GM21390 (cell line): ENCODE data around the gene PPP1R3F.

Experiments used
- ATAC-seq: cut with Tn5 transposase; IDR thresholded peaks from one replicate; pipeline ENCODE4 v1.9.1; 2021; ENCODE audit not compliant: unreplicated experiment

The PPP1R3F gene

DNA sequence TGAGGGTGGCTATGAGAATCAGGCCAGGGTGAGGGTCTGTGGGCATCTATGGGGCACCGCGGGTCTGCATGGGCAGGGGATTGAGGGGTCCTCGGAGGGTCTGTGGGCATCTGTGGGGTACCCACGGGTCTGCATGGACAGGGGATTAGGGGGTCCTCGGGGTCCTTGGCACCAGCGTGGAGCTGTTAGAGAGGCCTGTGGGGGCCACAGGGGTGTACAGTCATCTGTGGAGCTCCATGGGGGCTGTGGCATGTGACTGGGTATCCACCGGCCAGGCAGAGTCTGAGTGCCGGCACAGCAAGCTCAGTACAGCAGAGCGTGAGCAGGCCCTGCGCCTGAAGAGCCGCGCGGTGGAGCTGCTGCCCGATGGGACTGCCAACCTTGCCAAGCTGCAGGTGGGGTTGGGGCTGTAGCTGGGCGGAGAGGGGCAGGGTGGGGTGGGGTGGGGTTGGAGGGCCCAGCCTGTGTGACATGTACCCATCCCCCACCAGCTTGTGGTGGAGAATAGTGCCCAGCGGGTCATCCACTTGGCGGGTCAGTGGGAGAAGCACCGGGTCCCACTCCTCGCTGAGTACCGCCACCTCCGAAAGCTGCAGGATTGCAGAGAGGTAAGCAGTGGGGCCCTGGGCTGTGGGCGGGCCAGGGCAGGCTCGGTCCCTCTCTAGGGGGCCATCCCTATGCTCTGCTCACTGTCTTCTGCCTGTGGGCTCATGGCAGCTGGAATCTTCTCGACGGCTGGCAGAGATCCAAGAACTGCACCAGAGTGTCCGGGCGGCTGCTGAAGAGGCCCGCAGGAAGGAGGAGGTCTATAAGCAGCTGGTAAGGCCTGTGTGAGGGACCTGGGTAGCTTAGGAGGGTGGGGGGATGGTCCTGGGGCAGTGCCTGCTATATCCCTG, 21.4 kb upstream of the PPP1R3F start:
- ATAC-seq = no peak

DNA sequence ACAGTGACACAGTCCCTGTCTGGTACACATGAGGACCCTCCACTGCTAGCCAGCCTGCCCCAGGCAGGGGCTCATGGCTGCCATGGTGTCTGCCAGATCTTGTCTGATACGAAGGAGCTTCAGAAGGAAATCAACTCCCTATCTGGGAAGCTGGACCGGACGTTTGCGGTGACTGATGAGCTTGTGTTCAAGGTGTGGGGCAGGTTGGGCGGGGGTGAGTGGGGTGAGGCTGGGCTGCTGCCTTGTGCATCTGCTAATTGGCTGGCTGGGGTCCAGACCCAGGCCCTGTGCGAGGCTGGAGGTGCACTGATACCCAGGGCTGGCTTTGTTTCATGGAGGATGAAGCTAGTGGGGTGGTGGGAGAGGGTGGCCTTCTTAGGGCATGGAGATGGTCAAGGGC, 20.5 kb upstream of the PPP1R3F start:
- ATAC-seq = no peak

DNA sequence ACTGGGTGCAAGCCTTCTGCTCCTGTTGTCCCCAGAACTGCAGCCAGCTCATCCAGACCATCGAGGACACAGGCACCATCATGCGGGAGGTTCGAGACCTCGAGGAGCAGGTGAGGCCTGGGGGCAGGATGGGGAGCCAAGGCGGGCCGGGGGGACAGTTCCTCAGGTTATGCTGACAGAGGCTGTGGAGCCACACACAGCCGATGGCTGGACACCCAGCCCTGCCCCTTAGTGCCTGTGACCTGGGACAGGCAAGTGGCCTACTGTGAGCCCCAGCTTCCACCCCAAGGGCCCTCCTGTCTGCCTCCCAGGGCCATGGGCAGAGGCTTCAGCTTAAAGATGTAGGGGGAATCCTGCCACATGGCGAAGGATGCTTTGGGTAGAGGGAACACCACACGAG, 20.0 kb upstream of the PPP1R3F start:
- no peak for ATAC-seq

DNA sequence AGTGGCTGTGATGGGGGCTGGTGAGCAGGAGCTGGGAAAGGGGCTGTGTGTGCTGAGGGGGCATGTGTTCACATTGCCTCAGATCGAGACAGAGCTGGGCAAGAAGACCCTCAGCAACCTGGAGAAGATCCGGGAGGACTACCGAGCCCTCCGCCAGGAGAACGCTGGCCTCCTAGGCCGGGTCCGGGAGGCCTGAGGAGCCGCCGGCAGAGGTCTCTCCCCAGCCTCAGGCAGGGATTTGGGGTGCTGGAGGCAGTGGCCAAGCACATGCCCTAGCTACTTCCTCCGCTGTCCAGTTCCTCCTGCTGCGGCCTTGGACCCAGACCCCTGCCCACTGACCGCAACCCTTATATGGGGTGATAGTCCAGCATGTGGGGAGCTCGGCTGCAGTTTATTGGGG, 19.5 kb upstream of the PPP1R3F start:
- ATAC-seq = no peak

DNA sequence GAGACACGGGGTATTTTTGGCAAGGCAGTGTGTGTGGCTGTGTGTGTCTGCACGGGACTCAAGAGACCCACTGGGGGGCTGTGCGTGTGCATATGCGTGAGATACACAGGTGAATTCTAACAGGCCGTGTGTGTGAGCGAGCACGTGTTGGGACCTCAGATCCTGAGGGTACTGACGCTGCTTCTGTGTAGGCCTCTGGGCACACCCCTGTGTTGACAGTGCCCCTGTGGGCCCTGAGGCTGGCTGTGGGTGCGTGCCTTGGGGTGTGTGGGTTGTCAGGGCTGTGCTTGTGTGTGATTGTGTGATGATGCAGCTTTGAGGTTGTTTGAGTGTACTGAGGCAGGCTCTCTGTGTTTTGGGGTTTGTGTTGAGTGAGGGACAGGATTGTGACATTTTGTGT, 19.0 kb upstream of the PPP1R3F start:
- ATAC-seq = no peak

DNA sequence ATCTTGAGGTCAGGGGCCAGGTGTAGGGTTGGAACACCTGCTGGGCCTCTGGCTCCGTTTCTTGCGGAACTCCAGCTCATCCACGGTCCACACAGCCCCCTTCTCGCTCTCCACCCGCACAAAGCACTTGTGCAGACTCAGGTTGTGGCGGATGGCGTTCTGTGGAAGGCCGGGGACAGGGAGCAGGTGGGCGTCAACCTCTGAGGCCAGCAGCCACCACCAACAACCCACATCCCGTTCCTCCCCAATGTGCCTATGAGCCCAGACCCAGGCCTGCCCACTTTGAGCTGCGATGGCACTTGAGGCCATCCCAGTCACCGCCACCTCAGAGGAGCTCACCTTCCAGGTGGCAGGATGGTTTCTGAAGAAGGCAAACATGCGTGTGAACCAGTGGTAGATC, 18.3 kb upstream of the PPP1R3F start:
- ATAC-seq = no peak

DNA sequence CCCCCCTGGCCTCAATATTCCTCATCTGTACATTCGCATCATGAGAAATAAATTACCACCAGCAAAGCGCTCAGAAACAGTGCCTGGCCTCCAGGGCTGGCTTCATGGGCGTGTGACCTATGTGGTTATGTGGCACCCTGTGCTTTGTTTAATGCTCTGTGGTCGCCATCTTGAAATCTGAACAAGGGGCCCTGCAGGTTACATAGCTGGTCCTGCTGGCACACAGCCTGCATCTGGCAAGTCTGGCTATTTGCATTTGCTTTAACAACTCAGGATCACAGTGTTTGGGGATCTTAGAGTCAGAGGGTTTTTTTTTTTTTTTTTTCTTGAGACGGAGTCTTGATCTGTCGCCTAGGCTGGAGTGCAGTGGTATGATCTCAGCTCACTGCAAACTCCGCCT, 15.0 kb upstream of the PPP1R3F start:
- no peak for ATAC-seq

DNA sequence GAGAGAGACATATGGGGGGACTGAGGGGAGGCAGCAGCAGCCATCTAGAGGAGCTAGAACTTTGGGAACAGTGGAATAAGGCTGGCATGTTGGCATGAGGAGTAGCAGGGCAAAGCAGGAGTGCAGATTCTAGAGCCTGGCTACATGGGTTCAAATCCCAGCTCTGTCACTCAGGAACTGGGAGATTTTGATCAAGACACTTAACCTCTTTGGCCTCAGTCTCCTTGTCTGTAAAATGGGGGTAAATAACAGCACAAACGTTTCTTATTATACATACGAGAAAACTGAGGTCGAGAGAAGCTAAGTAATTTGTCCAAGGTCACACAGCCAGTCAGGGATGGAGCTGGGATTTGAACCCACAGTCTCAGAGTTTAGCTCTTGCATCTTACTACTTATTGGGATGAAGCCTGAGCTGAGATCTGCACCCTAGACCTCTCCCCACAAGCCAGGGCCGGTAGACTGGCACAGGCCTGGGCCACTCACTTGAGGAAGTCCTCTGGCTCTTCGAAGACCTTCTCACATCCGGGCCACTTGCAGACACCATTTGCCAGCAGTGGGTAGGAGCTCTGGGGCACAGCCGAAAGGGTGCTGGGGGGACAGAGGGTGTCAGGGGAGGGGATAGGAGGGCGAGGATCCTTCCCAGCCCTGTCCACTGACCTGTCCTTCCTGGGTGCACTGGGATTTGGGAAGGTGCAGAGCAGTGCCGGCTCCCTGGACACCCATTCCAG, 13.2 kb upstream of the PPP1R3F start:
- ATAC-seq = no peak

DNA sequence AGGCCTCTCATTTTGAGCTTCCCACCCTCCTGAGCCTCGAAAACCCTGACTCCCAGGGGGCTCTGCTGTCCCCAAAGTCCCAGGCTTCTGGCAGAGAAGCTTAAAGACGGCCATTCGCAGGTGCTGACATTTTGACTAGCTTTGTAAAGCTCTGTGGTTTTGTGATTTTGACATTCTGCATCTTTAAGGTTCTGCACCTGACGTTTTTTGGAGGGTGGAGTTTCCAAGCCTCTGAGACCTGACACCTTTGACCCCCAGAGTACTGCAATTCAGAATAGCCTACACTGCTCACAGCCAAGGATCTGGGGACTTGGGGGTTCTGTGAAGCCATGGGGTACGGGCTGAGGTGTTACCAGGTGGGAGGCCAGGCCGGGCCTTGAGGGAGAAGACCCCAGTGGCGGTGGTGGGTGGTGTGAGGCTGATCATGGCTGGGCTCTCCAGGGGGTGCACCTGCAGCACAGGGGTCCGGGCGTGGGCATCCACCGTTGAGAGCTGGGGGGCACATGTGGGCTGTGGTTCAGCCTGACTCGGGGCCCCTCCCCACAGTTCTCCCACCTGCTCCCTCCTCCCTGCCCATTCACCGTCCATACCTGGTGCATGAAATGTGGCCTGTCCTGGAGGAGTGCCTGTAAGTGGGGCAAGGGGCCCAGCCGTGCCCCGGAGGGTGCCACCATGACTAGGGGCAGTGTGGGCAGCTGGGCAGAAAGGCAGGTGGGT, 12.4 kb upstream of the PPP1R3F start:
- ATAC-seq = no peak

DNA sequence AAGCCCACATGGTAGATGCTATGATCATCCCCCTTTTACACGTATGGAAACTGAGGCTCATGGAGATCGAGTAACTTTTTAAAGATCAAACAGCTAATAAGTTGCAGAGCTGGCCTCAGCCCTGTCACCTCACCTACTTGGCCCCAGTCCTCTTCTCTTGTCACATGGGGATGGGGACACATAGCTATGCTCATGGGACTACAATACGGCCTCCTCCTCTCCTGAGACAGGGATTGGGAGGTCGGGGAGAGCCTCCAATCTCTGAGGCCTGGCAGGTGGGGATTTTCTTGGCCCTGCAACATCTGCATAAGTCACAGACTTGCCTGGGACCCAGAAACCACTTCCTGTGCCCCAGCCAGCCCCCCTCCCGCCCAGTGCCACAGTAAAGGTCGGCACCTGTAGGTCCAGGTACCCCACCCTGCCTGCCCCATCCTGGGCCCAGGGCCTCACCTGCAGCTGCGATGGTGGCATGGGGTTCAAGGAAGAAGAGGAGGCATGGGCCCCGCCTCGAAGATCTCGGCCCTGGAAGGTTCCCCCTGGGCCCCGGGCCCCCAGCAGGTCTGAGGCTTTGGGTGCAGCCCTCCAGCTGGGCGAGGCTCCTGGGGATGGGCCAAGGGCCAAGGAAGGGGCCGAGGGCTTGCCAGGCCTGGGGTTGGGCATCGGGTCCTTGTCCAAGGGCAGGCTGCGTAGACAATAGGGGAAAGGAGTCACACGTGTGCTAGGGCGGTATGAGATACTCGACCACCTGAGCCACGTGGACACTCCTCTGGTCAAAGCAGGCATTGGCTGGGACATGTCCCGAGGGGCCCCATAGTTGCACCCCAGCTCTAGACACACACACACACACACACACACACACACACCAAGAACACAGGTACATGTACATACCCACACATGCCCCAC, 11.5 kb upstream of the PPP1R3F start:
- no peak for ATAC-seq

DNA sequence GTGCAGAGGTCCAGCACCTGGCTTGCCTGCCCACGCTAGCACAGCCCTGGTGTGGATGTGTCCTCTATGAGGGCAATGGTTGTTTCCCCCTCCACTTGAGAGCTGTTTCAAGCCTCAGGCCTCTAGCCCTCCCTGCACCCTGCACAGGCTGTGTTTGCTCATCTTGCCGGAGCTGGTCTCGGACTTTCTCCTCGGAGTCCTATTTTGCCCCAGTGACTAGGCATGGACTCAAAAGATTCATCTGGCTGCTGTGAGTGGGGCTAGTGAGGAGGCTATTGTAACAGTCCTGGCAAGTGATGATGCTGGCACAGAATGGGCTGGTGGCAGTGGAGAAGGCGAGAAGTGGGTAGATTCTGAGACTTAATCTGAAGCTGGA, 10.9 kb upstream of the PPP1R3F start:
- ATAC-seq = no peak

DNA sequence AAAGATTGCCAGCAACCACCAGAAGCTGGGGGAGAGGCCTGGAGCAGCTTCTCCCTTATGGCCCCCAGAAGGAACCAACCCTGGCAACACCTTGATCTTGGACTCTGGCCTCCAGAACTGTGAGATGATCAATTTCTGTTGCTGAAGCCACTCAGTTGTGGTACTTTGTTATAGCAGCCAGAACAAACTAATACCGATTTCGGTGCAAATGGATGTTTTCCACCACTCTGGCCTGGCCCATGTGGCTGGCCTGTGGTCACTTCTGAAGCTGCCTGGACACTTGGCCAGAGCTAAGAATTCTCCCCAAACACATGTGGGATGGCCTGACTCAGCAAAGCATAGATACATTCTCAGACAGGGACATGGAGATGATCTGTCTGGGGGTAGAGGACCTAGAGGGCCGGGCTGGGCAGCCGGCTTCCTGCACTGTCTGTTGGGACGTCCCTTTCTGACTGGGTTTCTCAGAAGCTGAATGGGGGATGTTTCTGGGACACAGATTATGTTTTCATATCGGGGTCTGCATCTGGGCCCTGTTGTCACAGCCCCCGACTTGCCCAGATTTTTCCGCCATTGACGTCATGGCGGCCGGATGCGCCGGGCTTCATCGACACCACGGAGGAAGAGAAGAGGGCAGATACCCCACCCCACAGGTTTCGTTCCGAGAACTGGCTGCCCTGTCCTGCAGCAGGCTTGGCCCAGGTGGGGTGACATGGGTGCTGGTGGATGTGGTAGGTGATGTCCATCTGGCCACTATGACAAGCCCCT, 9.2 kb upstream of the PPP1R3F start:
- ATAC-seq = no peak

DNA sequence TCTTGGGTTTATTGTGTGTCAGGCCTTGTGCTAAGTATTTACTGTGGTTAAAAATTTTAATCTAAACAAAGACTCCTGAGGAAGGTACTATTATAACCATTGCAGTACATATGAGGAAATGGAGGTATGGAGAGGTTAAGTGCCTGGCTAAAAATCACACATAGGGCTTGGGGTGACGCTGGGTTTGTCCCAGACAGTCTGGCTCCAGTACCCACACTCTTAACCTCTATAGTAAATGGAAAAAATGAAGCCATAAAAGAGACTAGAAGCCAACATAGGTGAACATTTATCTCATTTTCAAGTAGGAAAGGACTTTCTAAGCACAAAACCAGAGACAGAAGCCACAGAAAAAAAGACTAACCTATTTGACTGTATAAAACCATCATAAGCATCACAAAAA, 7.0 kb upstream of the PPP1R3F start:
- no peak for ATAC-seq

DNA sequence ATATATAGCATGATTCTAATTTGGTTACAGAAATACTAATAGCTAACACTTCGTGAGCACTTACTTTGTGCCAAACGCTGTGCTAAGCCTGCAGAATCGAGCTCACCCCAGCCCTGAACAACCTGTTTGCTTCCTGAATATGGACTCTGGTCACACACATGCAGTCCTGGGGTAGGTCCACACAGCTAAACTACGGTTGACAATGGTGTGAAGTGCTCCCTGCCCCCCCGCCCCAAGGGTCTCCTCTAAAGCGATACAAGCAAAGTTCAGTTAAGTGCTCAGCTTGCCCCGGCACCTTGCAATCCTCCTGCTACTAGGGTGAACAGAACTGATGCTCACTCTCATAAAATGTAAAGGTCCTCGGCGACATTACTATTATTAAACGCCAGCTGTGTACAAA, 6.0 kb upstream of the PPP1R3F start:
- ATAC-seq = no peak

DNA sequence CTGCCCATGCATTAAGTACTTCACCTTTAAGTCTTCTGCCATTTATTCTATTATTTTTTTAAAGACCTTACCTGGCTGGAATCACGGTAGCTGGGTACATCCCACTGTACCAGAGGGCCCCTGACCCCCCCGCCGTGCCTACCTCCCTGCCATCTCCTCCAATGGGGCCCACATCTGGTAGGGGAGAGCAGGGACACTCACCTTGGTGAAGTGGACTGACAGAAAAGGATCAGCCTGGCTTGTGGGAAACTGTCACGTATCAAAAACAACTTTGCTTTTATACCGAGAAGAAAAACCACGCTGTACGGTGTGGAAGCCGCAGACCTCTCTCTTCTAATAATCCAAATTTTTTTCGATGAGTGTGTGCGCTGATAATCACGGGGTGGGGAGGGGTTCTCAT, 5.1 kb upstream of the PPP1R3F start, which contains the start of gene FOXP3:
TSS of gene FOXP3 (minus strand) at position 251 of the 400 bp plus-strand sequence. CDS start 6,205 bp downstream, outside the sequence.
- no peak for ATAC-seq

DNA sequence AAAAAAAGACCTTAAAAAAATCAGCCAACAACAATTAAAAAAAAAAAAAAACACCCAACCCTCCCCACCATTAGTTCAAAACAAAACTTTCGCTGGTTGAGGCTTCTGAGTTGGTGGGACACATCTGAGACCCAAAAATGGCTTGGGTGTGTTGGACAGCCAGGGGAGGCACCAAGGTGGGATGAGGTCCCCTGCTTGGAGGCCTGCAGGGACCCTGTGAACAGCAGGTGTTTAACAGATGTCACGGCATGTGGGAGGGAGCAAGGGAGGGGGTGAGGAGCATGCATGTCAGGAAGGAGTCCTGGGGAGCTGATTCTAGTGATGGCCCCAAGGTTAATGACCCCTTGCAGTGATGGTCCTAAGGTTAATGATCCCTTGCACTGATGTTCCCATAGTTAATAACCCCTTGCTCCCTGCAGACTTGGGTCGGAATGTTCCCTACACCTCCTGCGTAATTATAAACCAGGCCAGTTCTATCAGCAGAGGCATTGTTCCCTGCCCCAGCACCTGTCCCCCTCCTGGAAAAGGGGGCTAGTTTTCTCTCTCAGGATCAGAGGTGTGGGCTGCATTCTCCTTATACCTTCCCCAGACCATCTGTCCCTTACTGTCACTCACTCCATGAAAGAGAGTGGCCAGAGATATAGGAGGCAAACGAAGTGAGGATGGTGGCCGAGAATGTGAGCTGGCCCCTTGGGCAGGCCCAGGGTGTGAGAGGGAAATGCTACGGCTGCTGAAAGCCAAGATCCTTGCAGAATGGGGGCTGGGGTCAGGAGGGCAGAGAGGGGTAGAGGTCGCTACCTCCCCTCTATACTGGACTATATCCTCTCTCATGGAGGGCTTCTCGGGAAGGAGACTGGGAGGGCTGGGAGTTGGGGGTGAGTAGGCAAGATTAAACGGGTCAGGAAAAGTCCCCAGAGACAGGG, 2.8 kb upstream of the PPP1R3F start:
- ATAC-seq = no peak

DNA sequence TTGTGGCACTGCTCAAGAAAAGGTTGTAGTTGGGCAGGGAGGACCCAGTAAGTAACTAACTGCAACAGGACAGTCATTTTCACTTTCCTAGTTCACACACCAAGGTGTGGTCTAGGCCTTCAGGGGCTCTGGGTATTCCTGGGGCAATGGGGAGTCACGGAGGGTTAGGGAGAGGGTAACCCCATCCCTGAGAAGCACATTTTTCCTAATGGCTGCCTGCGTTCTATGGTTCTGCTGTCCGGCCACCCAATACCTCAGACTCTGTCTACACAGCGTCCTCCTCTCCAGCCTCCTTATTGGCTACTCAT, 937 bp upstream of the PPP1R3F start:
- no peak for ATAC-seq

DNA sequence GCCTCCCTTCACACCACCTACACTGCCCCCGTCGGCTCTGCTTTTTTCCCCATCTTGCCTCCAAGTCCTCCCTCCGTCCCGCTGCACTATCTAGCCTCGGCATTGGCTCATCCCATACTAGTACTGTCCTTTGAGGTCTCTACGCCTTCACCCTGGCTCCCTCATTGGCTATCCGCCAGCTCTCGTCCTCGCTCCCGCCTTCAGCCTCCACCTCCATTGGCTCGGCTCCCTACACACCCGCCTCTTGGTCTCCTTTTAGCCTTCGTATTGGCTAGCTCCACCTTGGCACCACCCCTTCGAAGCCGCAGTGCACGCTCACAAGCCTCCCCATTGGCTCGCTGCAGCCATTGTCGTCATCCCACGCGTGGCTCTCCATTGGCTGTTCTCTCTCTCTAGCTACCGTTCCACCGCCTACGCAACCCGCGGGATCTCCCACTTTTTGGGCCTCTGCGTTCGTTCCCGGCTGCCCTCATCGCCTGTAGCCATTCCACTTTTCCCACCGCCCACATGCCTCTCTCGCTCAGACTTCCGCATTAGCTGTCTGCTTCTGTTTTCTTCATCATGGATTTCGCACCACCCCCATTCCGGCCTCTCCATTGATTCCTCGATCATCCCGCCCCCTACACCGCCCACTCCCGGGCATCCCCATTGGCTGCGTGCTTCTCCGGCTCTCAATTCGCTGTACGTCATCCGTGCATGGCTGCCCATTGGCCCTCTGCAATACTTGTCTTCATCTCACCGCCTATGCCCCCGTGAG, 405 bp upstream of the PPP1R3F start:
- ATAC-seq = peak; percentile 88
